ENCODE measurements around the gene KMT2A. TPM values are rescaled to one million over a fixed set of nuclear protein-coding genes. Genes with fewer than 3 reads are reported as not detected.
"Not testable (repeated sequence)": the region's sequence is repeated elsewhere in the genome, so short reads cannot be mapped to it uniquely, and the experiment has no call there.

The KMT2A gene
- total RNA-seq, result 41.4 TPM
- long read RNA-seq, partial matches to known transcripts, result 16 of 41 reads
- long read RNA-seq, other reads (novel, unspliced or antisense), result 23 of 41 reads

- DNase-seq (ENCODE audit: low spot score), result peak; percentile 98
- intact Hi-C loops (cut with DNase I), result loop anchor here (2.0 kb wide), 1 partner anchor 35 kb away; the partner anchor contains the start of gene ATP5MG
Observed at GRCh38 chr11:118435893-118436624, at the start of gene KMT2A. KMT2A (plus strand) TSS chr11:118436492; CDS start chr11:118436513, 21 bp downstream.

- intact Hi-C loops (cut with DNase I), result no loop called here
- no peak for DNase-seq (ENCODE audit: low spot score)
Observed at GRCh38 chr11:118396097-118396501, 40.2 kb upstream of the KMT2A start.

DNA sequence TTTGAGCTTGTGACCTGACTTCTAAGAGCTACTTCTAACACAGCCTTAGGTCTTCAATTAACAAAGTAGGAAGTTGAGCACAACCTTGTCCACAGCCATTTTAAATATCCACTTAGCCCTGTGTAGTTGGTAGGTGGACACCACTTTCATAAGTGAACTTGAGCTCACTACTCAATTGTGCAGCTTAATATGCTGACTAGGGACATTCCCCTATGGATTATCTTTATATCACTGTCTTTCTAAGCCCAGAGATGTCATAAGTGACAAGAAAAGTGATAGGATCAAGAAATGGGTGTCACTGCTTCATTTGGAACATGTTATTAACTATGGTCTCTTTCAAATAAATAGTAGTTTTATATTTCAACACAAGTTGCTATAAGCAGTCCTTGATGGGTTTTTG is 38.8 kb upstream of the KMT2A start:
- no peak for DNase-seq (ENCODE audit: low spot score)
- intact Hi-C loops (cut with DNase I), result no loop called here

DNA sequence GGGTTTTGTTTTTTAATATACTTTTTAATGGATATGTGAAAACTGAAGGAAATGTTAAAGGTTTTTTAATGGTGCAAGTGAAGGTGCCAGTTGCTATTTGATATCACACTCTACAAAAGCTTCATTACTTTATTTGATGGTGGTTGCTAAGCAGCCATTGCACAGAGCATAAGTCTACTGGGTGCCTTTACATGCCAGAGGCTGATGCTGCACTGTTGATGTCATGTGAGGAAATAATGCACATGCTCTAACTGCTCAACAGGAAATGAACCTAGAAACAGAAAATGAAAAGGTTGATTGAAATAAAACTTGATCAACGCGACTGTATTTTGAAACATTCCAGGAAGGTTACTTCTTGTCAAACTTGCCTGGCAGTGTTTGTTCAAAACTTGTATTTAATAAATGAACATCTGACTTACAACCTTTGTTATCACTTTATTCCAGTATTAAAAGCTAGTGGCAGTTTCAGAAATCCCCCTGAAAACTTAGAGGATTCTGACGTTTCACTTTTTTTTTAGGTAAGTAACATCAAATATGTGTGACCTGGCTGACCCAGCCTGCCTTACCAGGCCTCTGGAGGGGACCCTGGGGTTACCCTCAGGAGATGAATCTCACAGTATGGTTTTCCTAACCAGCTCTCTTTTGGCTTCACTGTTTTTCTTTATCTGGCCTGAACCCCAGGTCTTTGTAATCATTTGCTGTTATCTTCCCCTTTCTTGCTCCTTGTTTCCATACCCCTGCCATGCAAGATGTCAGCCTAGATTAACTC is 37.3 kb upstream of the KMT2A start:
- no peak for DNase-seq (ENCODE audit: low spot score)
- intact Hi-C loops (cut with DNase I), result no loop called here

DNA sequence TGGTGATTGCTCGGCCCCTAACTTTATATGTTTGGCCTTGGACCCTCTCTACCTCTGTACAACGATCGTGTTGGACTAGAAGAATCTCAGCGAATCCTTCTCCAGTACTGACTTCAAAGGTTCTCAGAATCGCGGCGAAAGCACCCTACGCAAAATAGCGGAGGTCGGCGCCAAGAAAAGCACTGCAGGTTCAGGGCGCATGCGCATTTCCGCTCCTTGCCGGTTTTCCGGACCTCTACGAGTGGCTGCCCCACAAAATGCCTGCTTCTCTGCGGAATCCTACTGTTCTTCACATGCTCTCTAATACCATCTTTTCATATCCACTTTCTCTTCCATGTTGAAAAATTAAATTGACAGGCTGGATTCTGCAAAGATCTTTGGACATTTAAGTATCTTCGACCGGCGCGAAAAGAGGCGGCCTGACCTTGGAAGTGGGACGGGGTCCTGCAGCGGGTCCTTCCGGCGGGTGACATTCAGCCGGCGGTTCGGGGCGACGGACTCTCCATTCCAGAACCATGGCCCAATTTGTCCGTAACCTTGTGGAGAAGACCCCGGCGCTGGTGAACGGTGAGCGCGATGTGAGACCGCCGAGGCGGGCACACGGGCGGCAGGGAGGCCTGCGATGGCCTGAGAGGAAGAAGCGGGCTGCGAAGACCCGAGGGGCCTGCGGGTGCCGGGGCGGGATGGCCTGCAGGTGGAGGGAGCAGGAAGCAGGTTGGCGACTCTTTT is 35.0 kb upstream of the KMT2A start, which contains the start of gene ATP5MG:
Gene ATP5MG (plus strand): TSS at position 456 of the 729 bp plus-strand sequence. CDS start 60 bp downstream, at position 516.
- DNase-seq (ENCODE audit: low spot score), result peak; percentile 94
- intact Hi-C loops (cut with DNase I), result loop anchor here (2.0 kb wide), 2 partner anchors 35 to 87 kb away; partner anchors contain the start of gene KMT2A

GRCh38 chr11:118401880-118402590 is 34.3 kb upstream of the KMT2A start:
- no peak for DNase-seq (ENCODE audit: low spot score)
- intact Hi-C loops (cut with DNase I), result loop anchor here (2.0 kb wide), 2 partner anchors 35 to 87 kb away; partner anchors contain the start of gene KMT2A

- DNase-seq (ENCODE audit: low spot score); intact Hi-C loops (cut with DNase I): not testable (repeated sequence)
Observed at GRCh38 chr11:118402594-118402993, 33.7 kb upstream of the KMT2A start.

DNA sequence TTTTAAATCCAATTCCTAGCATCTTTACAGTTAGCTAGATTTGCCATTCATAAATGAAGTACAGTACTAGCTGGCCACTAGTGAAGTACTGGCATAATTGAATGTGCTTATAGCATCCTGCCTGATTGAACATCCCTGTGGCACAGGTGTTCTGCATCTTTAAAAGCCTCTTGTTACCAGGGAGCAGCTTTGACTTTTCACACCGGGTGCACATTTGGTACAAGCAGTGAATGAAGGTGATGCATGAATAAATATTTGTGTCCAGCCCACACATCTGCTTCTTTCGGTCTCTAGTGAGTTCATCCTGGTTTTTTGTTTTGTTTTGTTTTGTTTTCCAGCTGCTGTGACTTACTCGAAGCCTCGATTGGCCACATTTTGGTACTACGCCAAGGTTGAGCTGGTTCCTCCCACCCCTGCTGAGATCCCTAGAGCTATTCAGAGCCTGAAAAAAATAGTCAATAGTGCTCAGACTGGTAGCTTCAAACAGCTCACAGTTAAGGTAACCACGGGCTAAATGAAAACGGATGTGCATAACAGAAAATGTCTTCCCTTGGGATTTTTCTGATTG is 29.6 kb upstream of the KMT2A start:
- DNase-seq (ENCODE audit: low spot score), result no peak
- intact Hi-C loops (cut with DNase I), result no loop called here

DNA sequence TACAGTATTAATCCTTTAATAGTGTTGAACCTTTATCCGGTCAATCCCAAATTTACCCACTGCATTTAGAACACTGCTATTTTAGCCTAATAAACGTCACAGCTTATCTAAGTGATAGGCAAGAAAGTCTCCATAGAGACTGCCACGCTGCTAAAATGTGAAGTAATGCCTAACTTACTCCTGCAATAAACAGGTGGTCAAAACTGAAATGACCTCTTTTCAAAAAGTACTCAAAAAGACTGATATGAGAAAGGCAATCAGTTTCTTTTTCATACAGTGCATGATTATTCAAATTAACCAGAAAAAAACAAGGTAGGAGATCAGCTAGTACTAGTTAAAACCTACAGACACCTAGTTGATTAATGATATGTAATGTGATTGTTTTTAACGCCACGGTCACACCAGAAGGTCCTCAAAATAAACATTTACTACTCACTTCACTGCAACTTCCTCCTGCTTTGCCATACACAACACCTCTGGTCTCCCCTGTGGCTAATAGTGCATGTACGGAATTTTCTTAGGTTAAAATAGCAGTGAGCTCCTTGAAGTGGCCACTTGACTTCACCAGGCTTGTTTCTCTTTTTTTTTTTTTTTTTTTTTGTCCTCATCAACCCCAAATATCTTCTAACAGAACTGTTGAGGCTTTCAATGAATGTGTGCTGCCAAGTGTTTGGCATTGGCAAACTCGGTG is 26.1 kb upstream of the KMT2A start:
- DNase-seq (ENCODE audit: low spot score), result no peak
- intact Hi-C loops (cut with DNase I), result no loop called here

DNA sequence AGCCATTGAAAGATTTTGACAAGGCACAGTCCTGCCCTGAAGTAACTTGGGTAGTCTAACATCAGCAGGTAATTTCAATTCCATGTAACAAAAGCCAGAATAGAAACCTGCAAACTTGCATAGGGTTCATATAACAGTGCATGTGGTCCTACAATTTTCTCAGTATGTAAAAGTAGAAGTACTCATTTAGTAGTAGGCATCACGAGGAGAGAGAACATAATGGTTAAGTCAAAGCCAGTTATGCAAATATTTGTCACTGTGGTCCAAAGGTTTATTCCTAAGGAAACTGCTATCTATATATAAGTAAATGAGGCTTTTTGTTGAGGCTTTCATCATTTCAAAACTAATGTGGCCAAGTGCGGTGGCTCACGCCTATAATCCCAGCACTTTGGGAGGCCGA is 24.8 kb upstream of the KMT2A start:
- no peak for DNase-seq (ENCODE audit: low spot score)
- intact Hi-C loops (cut with DNase I), result no loop called here

DNA sequence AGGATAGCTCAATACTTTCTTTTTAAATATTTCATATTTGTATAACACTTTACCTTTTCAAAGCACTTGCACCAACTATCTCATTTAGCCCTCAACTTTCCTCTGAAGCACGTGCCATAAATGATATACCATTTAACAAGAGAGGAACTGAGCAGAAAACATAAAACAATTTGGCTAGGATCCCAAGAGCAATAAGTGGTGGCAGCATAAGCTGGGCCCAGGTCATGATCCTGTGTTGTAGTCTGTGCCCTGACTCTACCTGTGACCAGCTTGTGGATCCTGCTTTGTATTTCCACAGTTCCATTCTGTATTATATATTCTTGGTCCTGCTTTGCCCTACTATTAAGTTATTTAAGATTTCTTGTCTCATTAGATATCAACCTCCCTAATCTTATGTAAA is 23.4 kb upstream of the KMT2A start:
- no peak for DNase-seq (ENCODE audit: low spot score)
- intact Hi-C loops (cut with DNase I), result no loop called here

- no peak for DNase-seq (ENCODE audit: low spot score)
- intact Hi-C loops (cut with DNase I), result no loop called here
Observed at GRCh38 chr11:118415062-118415738, 21.1 kb upstream of the KMT2A start.

DNA sequence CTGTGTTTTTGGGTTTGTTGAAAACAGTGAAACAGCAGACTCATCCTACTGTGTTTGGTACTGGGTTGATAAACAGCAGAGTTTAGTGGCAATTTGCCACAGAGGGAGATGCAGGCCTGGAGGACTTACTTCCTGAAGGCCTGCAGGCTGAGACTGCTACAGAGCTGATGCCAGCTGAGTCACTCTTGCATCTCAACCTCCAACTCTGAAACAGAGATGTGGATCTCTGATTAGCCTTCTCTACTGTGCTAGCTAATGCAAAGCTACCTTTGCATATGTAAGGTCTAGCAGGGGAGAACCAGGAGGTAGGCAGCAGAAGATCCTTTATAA is 20.6 kb upstream of the KMT2A start:
- intact Hi-C loops (cut with DNase I), result no loop called here
- DNase-seq (ENCODE audit: low spot score), result no peak

DNA sequence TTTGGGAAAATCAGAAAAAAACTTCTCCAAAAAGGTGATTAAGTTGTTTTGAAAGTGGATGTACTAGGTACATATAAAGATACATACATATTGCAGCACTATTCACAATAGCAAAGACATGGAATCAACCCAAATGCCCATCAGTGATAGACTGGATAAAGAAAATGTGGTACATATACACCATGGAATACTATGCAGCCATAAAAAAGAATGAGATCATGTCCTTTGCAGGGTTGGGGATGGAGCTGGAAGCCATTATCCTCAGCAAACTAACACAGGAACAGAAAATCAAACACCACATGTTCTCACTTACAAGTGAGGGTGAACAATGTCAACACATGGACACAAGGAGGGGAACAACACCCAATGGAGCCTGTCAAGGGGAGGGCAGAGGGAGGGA is 19.4 kb upstream of the KMT2A start:
- intact Hi-C loops (cut with DNase I); DNase-seq (ENCODE audit: low spot score): not testable (repeated sequence)

DNA sequence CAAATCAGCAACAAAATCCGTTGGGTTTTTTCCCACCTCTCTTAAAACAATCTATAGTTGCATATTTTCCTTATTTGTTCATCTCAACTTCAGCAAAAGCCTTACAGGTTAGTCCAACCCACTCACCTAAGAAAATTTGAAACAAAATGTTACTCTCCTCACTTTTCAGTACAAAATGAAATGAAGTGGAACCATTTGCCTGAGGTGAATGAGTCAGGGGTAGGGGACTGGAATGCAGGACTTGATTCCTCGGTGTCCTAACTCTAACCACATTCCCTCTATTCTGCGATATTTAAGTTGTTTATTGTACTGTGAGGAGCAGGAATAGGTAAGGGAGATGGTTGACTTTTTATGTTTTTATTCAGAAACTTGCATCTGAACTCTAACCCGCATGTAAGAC is 18.5 kb upstream of the KMT2A start:
- no peak for DNase-seq (ENCODE audit: low spot score)
- intact Hi-C loops (cut with DNase I), result no loop called here

DNA sequence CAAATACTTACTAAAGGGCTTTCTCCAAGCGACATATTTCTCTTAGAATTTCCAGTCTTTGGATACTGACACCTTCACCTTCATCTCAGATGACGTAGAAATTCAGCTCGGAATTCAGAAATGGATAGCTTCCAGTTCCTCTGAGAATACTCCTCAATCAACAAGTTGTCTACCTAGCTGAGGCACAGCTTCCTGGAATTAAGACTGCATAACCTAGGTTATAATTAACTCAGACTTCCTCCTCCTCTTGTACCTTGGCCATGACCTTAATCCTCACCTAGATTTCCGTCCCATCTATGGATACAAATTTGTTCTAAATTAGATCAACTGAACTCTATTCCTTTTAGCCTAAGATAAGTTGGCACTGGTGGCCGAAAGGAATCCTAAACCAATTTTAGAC is 17.5 kb upstream of the KMT2A start:
- no peak for DNase-seq (ENCODE audit: low spot score)
- intact Hi-C loops (cut with DNase I), result no loop called here

DNA sequence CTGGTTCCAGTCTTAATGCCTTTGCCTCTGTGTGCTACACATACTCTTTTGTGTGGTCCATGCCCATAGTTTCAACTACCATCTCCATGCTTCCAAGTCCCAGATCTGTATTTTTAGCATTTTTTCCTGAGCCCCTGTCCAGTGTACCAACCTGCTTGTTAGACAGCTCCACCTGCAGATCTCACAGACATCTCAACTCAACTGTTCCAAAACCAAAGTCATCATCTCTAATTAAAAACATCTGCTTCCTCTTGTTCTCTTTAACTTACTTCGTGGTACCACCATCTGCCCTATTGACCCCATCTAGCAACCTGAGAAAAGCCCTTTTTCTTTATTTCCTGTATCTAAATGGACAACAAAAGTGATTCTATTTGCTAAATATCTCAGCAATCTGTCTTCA is 8.6 kb upstream of the KMT2A start:
- intact Hi-C loops (cut with DNase I), result no loop called here
- no peak for DNase-seq (ENCODE audit: low spot score)

- DNase-seq (ENCODE audit: low spot score), result no peak
- intact Hi-C loops (cut with DNase I), result no loop called here
Observed at GRCh38 chr11:118430956-118431355, 5.3 kb upstream of the KMT2A start.
